DND-41 (cell line): ENCODE measurements around the gene TLX1.

ENCODE experiments used
- ATAC-seq: fragments of 200-7000 bp; cut with Tn5 transposase; 3 replicates; pipeline ENCODE4 v1.9.1; 2021; ENCODE audit warnings: low read depth; ENCODE audit not compliant: insufficient read depth
- DNase-seq: peaks from one replicate; pipeline ENCODE4 v3.0.0-alpha.2; 2020
- H2AFZ ChIP-seq: 2 replicates; pipeline ENCODE4 v1.6.0; 2012; ENCODE audit warnings: low read depth, low read length
- H3K27ac ChIP-seq: 2 replicates; pipeline ENCODE4 v1.5.1; 2012; ENCODE audit warnings: low read length, inconsistent platforms
- H3K27me3 ChIP-seq: fragments of 200-600 bp; sonication (generic); 2 replicates; pipeline ENCODE4 v1.6.0; 2012; ENCODE audit warnings: low read length, mild to moderate bottlenecking, inconsistent platforms; ENCODE audit not compliant: insufficient read depth, poor library complexity
- H3K36me3 ChIP-seq: 2 replicates; pipeline ENCODE4 v1.5.1; 2012; ENCODE audit warnings: low read length, inconsistent platforms; ENCODE audit not compliant: insufficient read depth
- H3K4me1 ChIP-seq: 2 replicates; pipeline ENCODE4 v1.5.1; 2012; ENCODE audit warnings: mild to moderate bottlenecking, low read length; ENCODE audit not compliant: insufficient read depth
- H3K4me2 ChIP-seq: 2 replicates; pipeline ENCODE4 v1.6.0; 2012; ENCODE audit warnings: mild to moderate bottlenecking, moderate library complexity, low read length, inconsistent platforms; ENCODE audit not compliant: insufficient read depth
- H3K4me3 ChIP-seq, 2 experiments: fragments of 200-600 bp in 1 of 2; shearing (Covaris generic) in 1 of 2; 2 replicates each; pipeline ENCODE4 v1.5.1; 2012 to 2016; ENCODE audit warnings: inconsistent platforms in 2 of 2, low read length in 2 of 2, mild to moderate bottlenecking in 2 of 2, low read depth in 1 of 2, moderate library complexity in 1 of 2
- H3K79me2 ChIP-seq: 2 replicates; pipeline ENCODE4 v1.6.0; 2012; ENCODE audit warnings: low read length, inconsistent platforms; ENCODE audit not compliant: insufficient read depth
- H3K9ac ChIP-seq: 2 replicates; pipeline ENCODE4 v1.6.0; 2012; ENCODE audit warnings: low read depth, mild to moderate bottlenecking, inconsistent platforms, low read length, moderate library complexity
- H3K9me3 ChIP-seq: 2 replicates; pipeline ENCODE4 v1.5.1; 2012; ENCODE audit warnings: low read length, moderate library complexity, mild to moderate bottlenecking, inconsistent platforms; ENCODE audit not compliant: insufficient read depth, severe bottlenecking
- H4K20me1 ChIP-seq: 2 replicates; pipeline ENCODE4 v1.6.0; 2012; ENCODE audit warnings: low read length; ENCODE audit not compliant: insufficient read depth
- CTCF ChIP-seq: IDR thresholded peaks from 2 replicates; pipeline ENCODE4 v1.5.1; 2012; ENCODE audit warnings: borderline replicate concordance, low read length, moderate library complexity, mild to moderate bottlenecking; ENCODE audit not compliant: poor library complexity, severe bottlenecking; ENCODE audit errors: extremely low read depth
- EZH2 ChIP-seq: IDR thresholded peaks from 3 replicates; pipeline ENCODE4 v1.6.1; 2012; ENCODE audit warnings: borderline replicate concordance, low read depth, mild to moderate bottlenecking, moderate library complexity, low read length, inconsistent platforms; ENCODE audit not compliant: severe bottlenecking

The TLX1 gene

GRCh38 chr10:101165736-101166135, 34.6 kb downstream of the TLX1 start:
- H3K27me3 ChIP-seq: peaks cover 38% of the 10 kb centered on the region
- no peak for TF ChIP-seq CTCF
- TF ChIP-seq EZH2: no peak
- no peak overlapping the region for H3K4me2 ChIP-seq
- DNase-seq (no peak), ATAC-seq (no peak)
- H3K36me3 ChIP-seq: no peaks in the 10 kb centered on the region
- H4K20me1 ChIP-seq: no peaks in the 10 kb centered on the region
- no peak overlapping the region for H3K27ac ChIP-seq
- H3K4me1 ChIP-seq: peaks cover 4% of the 10 kb centered on the region
- no peak overlapping the region for H3K9ac ChIP-seq
- H3K79me2 ChIP-seq: no peaks in the 10 kb centered on the region
- H3K9me3 ChIP-seq: no peaks in the 10 kb centered on the region
- no peak overlapping the region for H2AFZ ChIP-seq
- no peak overlapping the region for H3K4me3 ChIP-seq

- Histone ChIP-seq H2AFZ (no peak overlapping the region), H3K9me3 (no peaks in the 10 kb centered on the region), H3K27me3 (peaks cover 38% of the 10 kb centered on the region), H3K27ac (no peak overlapping the region), H4K20me1 (no peaks in the 10 kb centered on the region), H3K4me2 (no peak overlapping the region), H3K4me3 (no peak overlapping the region), H3K9ac (no peak overlapping the region), H3K4me1 (peaks cover 4% of the 10 kb centered on the region), H3K79me2 (no peaks in the 10 kb centered on the region), H3K36me3 (no peaks in the 10 kb centered on the region)
- ATAC-seq (no peak), DNase-seq (no peak)
- TF ChIP-seq EZH2 (no peak), CTCF (no peak)
These were observed 35.3 kb downstream of the TLX1 start for GRCh38 chr10:101166430-101166829.

GRCh38 chr10:101172741-101173140, 41.6 kb downstream of the TLX1 start:
- no peak overlapping the region for H3K4me2 ChIP-seq
- H3K79me2 ChIP-seq: no peaks in the 10 kb centered on the region
- H3K4me3 ChIP-seq: no peak overlapping the region
- no peaks in the 10 kb centered on the region for H3K9me3 ChIP-seq
- no peaks in the 10 kb centered on the region for H3K4me1 ChIP-seq
- H3K27me3 ChIP-seq: no peaks in the 10 kb centered on the region
- no peaks in the 10 kb centered on the region for H4K20me1 ChIP-seq
- H3K36me3 ChIP-seq: no peaks in the 10 kb centered on the region
- no peak overlapping the region for H2AFZ ChIP-seq
- H3K9ac ChIP-seq: no peak overlapping the region
- DNase-seq: no peak
- TF ChIP-seq EZH2 (no peak), CTCF (no peak)
- no peak overlapping the region for H3K27ac ChIP-seq
- ATAC-seq: no peak

- Histone ChIP-seq H3K4me3 (no peak overlapping the region), H3K4me1 (no peaks in the 10 kb centered on the region), H3K4me2 (no peak overlapping the region), H3K9me3 (no peaks in the 10 kb centered on the region), H3K79me2 (no peaks in the 10 kb centered on the region), H4K20me1 (no peaks in the 10 kb centered on the region), H2AFZ (no peak overlapping the region), H3K9ac (no peak overlapping the region), H3K36me3 (no peaks in the 10 kb centered on the region), H3K27ac (no peak overlapping the region), H3K27me3 (no peaks in the 10 kb centered on the region)
- ATAC-seq: no peak
- DNase-seq: no peak
- no peak for TF ChIP-seq EZH2
- TF ChIP-seq CTCF: no peak
These were observed 43.2 kb downstream of the TLX1 start for GRCh38 chr10:101174319-101174718.
